Ascending aorta (tissue), 2 donors: ENCODE measurements around the gene PPFIA2. TPM values are rescaled to one million over a fixed set of nuclear protein-coding genes. Genes with fewer than 3 reads are reported as not detected.

Experiments
- DNase-seq, 2 donors: peaks; one replicate each; pipeline ENCODE4 v3.0.0-alpha.2; 2019; ENCODE audit warnings: low spot score in 2 of 2
- H3K27ac ChIP-seq, 2 donors: fragments of 200-600 bp; sonication (generic); one replicate each; pipeline ENCODE4 v1.5.1; 2016 to 2017; ENCODE audit warnings: mild to moderate bottlenecking in 1 of 2
- H3K27me3 ChIP-seq: fragments of 200-600 bp; sonication (generic); one replicate; pipeline ENCODE4 v1.5.1; 2017
- H3K36me3 ChIP-seq, 2 donors: fragments of 200-600 bp; sonication (generic); one replicate each; pipeline ENCODE4 v1.5.1; 2016
- H3K4me1 ChIP-seq, 2 donors: fragments of 200-600 bp; sonication (generic); one replicate each; pipeline ENCODE4 v1.5.1; 2016 to 2017; ENCODE audit warnings: mild to moderate bottlenecking in 1 of 2
- H3K4me3 ChIP-seq, 2 donors: fragments of 200-600 bp; sonication (generic); one replicate each; pipeline ENCODE4 v1.5.1; 2016 to 2017; ENCODE audit warnings: mild to moderate bottlenecking in 1 of 2
- H3K9me3 ChIP-seq, 2 donors: fragments of 200-600 bp; sonication (generic); one replicate each; pipeline ENCODE4 v1.5.1; 2016
- CTCF ChIP-seq, 3 experiments: fragments of 200-600 bp in 2 of 3; fragments of 450-650 bp in 1 of 3; sonication (generic) in 2 of 3; IDR thresholded peaks; one replicate each; pipeline ENCODE4 v1.5.1; 2016 to 2019; ENCODE audit warnings: antibody characterized with exemption in 3 of 3, mild to moderate bottlenecking in 1 of 3, moderate library complexity in 1 of 3
- intact Hi-C: fragments of 100-400 bp; cut with DNase I; formaldehyde crosslinking; loops from one replicate; pipeline ENCODE4 v1.15.1; 2023
- total RNA-seq: library from RNA; depleted of rRNA; stranded (reverse); fragments of >200 nt; gene quantifications from one replicate; pipeline ENCODE4 v1.1.0, GENCODE V29; 2016

The PPFIA2 gene
- total RNA-seq, 1 donor from 2014 or later, result 15.0 TPM

- H3K27ac ChIP-seq, result no peak overlapping the region
- no peaks in the 10 kb centered on the region for H3K9me3 ChIP-seq
- H3K27me3 ChIP-seq, result no peaks in the 10 kb centered on the region
- no peak for DNase-seq
- TF ChIP-seq CTCF (IDR thresholded peaks at IDR 0.05), result peak in 2 of 3 experiments; percentile 51 to 65
- intact Hi-C loops, result loop anchor here (1.0 kb wide), 1 partner anchor 176 kb away; no protein-coding TSS in a partner anchor
- no peaks in the 10 kb centered on the region for H3K36me3 ChIP-seq
- no peak overlapping the region for H3K4me3 ChIP-seq
- no peaks in the 10 kb centered on the region for H3K4me1 ChIP-seq
Measured at GRCh38 chr12:81627336-81628189, 131.6 kb downstream of the PPFIA2 start.

- H3K4me3 ChIP-seq, result no peak overlapping the region
- H3K27me3 ChIP-seq, result no peaks in the 10 kb centered on the region
- intact Hi-C loops, result no loop called here
- H3K36me3 ChIP-seq, result no peaks in the 10 kb centered on the region
- no peaks in the 10 kb centered on the region for H3K4me1 ChIP-seq
- no peaks in the 10 kb centered on the region for H3K9me3 ChIP-seq
- no peak for DNase-seq
- no peak for TF ChIP-seq CTCF (IDR thresholded peaks at IDR 0.05)
- no peak overlapping the region for H3K27ac ChIP-seq
Measured at GRCh38 chr12:81626406-81626805, 132.7 kb downstream of the PPFIA2 start.

- Histone ChIP-seq H3K4me1 (no peaks in the 10 kb centered on the region), H3K27me3 (no peaks in the 10 kb centered on the region), H3K9me3 (no peaks in the 10 kb centered on the region), H3K4me3 (no peak overlapping the region), H3K27ac (no peak overlapping the region), H3K36me3 (no peaks in the 10 kb centered on the region)
- DNase-seq, result no peak
- no peak for TF ChIP-seq CTCF (IDR thresholded peaks at IDR 0.05)
- intact Hi-C loops, result no loop called here
Measured at GRCh38 chr12:81617915-81618314, 141.2 kb downstream of the PPFIA2 start.

GRCh38 chr12:81615026-81615588, 144.0 kb downstream of the PPFIA2 start:
- Histone ChIP-seq H3K4me1 (no peaks in the 10 kb centered on the region), H3K4me3 (no peak overlapping the region), H3K9me3 (no peaks in the 10 kb centered on the region), H3K27ac (no peak overlapping the region), H3K27me3 (no peaks in the 10 kb centered on the region), H3K36me3 (no peaks in the 10 kb centered on the region)
- intact Hi-C loops, result no loop called here
- DNase-seq, result no peak
- TF ChIP-seq CTCF (IDR thresholded peaks at IDR 0.05), result no peak

- no peak for DNase-seq
- no peak overlapping the region for H3K4me3 ChIP-seq
- intact Hi-C loops, result no loop called here
Measured at GRCh38 chr12:81610955-81611889, 147.9 kb downstream of the PPFIA2 start.

More at GRCh38 chr12:81610955-81611889, 147.9 kb downstream of the PPFIA2 start:
- Histone ChIP-seq H3K9me3 (no peaks in the 10 kb centered on the region), H3K4me1 (no peaks in the 10 kb centered on the region), H3K27me3 (no peaks in the 10 kb centered on the region), H3K27ac (no peak overlapping the region), H3K36me3 (no peaks in the 10 kb centered on the region)
- TF ChIP-seq CTCF (IDR thresholded peaks at IDR 0.05), result no peak
